GM12864 (cell line): ENCODE data around the gene MRPL51.
A peak's percentile ranks its signal among the peaks of the same experiment; 100 is the strongest.

Experiments used
- DNase-seq: peaks from one replicate; pipeline ENCODE4 v3.0.0-alpha.2; 2011; ENCODE audit warnings: low read depth
- H3K4me3 ChIP-seq: 2 replicates; pipeline ENCODE4 v1.5.1; 2011; ENCODE audit warnings: mild to moderate bottlenecking, low read depth, low read length, control low read depth
- TF ChIP-seq, protein P1 (sequence below): IDR thresholded peaks from 2 replicates; pipeline ENCODE4 v1.5.1; 2011; ENCODE audit warnings: low read depth, mild to moderate bottlenecking, moderate library complexity, low read length, control low read depth, inconsistent platforms; ENCODE audit errors: missing control alignments

Gene MRPL51

DNA sequence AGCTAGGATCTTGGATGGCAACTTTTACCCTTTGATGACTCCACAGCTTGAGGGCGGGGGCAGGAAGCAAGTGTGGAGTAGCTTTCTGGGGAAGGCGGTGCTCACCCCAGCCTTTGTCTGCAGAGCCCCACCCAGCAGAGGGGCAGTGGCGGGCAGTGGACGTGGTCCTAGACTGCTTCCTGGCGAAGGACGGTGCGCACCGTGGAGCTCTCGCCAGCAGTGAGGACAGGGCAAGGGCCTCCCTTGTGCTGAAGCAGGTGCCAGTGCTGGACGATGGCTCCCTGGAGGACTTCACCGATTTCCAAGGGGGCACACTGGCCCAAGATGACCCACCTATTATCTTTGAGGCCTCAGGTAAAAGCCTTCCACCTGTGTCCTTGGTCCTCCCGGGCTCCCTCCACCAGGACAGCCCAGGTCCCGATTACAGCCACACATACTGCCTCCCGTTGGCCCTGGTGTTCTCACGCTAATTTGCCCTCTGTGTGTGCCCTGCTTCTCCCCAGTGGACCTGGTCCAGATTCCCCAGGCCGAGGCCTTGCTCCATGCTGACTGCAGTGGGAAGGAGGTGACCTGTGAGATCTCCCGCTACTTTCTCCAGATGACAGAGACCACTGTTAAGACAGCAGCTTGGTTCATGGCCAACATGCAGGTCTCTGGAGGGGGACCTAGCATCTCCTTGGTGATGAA, 40.0 kb downstream of the MRPL51 start:
- no peak for DNase-seq
- H3K4me3 ChIP-seq: peak overlapping the region; percentile 84
- TF ChIP-seq, protein P1, sequence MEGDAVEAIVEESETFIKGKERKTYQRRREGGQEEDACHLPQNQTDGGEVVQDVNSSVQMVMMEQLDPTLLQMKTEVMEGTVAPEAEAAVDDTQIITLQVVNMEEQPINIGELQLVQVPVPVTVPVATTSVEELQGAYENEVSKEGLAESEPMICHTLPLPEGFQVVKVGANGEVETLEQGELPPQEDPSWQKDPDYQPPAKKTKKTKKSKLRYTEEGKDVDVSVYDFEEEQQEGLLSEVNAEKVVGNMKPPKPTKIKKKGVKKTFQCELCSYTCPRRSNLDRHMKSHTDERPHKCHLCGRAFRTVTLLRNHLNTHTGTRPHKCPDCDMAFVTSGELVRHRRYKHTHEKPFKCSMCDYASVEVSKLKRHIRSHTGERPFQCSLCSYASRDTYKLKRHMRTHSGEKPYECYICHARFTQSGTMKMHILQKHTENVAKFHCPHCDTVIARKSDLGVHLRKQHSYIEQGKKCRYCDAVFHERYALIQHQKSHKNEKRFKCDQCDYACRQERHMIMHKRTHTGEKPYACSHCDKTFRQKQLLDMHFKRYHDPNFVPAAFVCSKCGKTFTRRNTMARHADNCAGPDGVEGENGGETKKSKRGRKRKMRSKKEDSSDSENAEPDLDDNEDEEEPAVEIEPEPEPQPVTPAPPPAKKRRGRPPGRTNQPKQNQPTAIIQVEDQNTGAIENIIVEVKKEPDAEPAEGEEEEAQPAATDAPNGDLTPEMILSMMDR: no peak

- H3K4me3 ChIP-seq: peak overlapping the region; percentile 84
Observed at GRCh38 chr12:6452245-6452943, 40.7 kb downstream of the MRPL51 start.

GRCh38 chr12:6451348-6452244, 41.5 kb downstream of the MRPL51 start, which contains the start of gene TAPBPL:
TAPBPL (plus strand) TSS chr12:6452042; CDS start chr12:6452249, 207 bp downstream.
- DNase-seq: peak; percentile 86
- peak within 1 kb of the TSS; percentile 84 for H3K4me3 ChIP-seq
- TF ChIP-seq, protein P1: no peak

More at GRCh38 chr12:6452245-6452943, 40.7 kb downstream of the MRPL51 start:
- no peak for DNase-seq
- TF ChIP-seq, protein P1: no peak

GRCh38 chr12:6450869-6451347, 42.2 kb downstream of the MRPL51 start:
- TF ChIP-seq, protein P1: no peak
- DNase-seq: no peak
- peak overlapping the region; percentile 84 for H3K4me3 ChIP-seq

DNA sequence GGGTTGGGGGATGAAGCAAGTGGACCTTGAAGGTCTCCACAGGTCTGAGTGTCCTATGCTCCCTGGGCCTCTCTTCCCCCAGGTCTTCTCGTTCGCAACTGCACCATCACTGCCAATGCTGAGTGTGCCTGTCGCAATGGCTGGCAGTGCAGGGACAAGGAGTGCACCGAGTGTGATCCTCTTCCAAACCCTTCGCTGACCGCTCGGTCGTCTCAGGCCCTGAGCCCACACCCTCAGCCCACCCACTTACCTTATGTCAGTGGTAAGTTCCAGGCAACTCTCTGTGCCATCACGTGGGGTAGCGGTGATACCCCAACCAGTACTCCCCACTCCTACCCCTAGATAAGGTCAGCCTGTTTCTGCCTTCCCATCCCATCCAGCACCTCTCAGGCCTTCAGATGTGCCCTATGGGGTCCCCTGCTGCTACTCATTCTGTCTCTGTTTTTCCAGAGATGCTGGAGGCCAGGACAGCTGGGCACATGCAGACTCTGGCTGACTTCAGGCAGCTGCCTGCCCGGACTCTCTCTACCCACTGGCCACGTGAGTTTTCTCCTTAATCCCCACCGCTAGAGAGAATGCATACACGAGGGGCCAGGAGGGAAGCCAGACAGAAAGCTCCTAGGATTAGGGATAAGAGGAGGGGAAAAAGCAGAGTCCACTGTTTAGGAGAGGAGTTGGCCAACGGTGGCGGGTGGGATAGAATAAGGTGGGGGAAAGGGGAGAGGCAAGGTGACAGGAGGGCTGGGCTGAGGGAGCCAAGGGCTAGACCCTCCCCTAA, 42.8 kb downstream of the MRPL51 start:
- peak overlapping the region; percentile 84 for H3K4me3 ChIP-seq
- DNase-seq: no peak
- TF ChIP-seq, protein P1: no peak
